Measurements from ENCODE around the gene BDNF.

Gene BDNF

DNA sequence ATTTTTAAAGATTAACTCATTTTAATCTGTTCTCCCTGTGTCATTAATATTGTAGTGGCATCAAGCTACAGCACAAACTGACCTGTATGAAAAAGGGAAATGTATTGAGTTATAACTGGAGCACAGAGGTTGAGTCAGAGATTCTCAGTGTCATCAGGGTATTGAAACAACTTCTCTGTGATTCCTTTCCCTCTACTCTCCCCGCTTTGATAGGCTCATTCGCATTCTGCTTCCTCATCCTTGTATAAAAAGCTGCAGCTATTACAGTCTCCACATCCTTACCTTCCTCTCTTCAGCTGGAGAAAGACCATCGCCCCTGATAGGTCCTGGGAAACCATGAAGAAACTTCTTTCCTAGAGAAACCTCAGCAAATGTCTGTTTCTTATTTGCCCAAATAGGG lies 90.0 kb downstream of the BDNF start:
- H3K4me3 ChIP-seq (ENCODE audit: low read length), result no peak overlapping the region
- no peaks in the 10 kb centered on the region for H3K9me3 ChIP-seq (replicated peaks; ENCODE audit: low read length)
- peaks cover 10% of the 10 kb centered on the region for H3K4me1 ChIP-seq (ENCODE audit: control insufficient read depth, insufficient read depth, low read length)
- no peaks in the 10 kb centered on the region for H3K36me3 ChIP-seq (ENCODE audit: insufficient read depth, low read length)
- no peak overlapping the region for H3K4me2 ChIP-seq (ENCODE audit: low read length)
- no peaks in the 10 kb centered on the region for H3K27me3 ChIP-seq (ENCODE audit: control insufficient read depth, insufficient read depth, low read length)
- H3K9ac ChIP-seq (ENCODE audit: low read depth, low read length), result no peak overlapping the region

DNA sequence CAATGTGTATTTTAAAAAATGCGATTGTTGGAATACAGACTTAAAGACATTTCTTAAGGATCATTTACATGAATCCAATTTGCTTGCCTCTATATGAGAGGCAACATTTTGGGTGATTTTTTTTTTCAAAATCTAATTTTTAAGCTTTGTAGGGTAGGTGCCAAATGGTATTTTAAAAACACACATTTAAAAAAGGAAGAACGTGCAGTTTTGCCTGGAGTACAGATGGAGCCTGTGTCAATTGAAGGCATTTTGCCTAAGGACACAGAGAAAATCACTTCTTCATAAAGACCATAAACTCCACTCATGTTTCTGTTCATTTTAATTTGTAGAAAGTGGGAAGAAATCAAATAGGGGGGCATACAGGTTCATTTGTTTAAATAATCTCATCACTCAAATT lies 91.3 kb downstream of the BDNF start:
- Histone ChIP-seq H3K9me3 (replicated peaks; ENCODE audit: low read length) (no peaks in the 10 kb centered on the region), H3K27me3 (ENCODE audit: control insufficient read depth, insufficient read depth, low read length) (no peaks in the 10 kb centered on the region), H3K4me2 (ENCODE audit: low read length) (no peak overlapping the region), H3K4me1 (ENCODE audit: control insufficient read depth, insufficient read depth, low read length) (peaks cover 10% of the 10 kb centered on the region), H3K9ac (ENCODE audit: low read depth, low read length) (no peak overlapping the region), H3K4me3 (ENCODE audit: low read length) (no peak overlapping the region), H3K36me3 (ENCODE audit: insufficient read depth, low read length) (no peaks in the 10 kb centered on the region)

DNA sequence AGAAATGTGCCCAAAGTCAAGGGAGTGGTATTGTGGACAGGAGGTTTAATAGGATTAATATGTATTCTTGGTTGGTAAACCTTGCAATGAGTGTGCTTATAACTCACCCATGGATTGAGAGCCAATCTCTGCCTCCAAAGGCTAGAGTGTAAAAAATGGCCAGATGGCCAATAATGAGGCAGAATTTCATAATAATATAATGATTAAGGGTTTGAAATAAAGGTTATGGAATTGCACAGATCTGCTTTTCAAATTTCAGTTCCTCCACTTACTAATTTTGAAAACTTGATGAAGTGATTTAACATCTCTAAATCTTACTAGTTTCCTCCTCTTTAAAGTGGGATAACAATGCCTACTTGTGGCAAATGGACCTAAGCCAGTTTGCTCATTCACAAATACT lies 94.8 kb downstream of the BDNF start:
- Histone ChIP-seq H3K9ac (ENCODE audit: low read depth, low read length) (no peak overlapping the region), H3K27me3 (ENCODE audit: control insufficient read depth, insufficient read depth, low read length) (no peaks in the 10 kb centered on the region), H3K4me1 (ENCODE audit: control insufficient read depth, insufficient read depth, low read length) (no peaks in the 10 kb centered on the region), H3K36me3 (ENCODE audit: insufficient read depth, low read length) (no peaks in the 10 kb centered on the region), H3K4me3 (ENCODE audit: low read length) (no peak overlapping the region), H3K9me3 (replicated peaks; ENCODE audit: low read length) (no peaks in the 10 kb centered on the region), H3K4me2 (ENCODE audit: low read length) (no peak overlapping the region)
